Suprapubic skin (tissue), 4 donors: Measurements from ENCODE around the gene CCNYL1. TPM values are rescaled to one million over a fixed set of nuclear protein-coding genes. Genes with fewer than 3 reads are reported as not detected.

Experiments used
- DNase-seq, 2 donors: peaks; one replicate each; pipeline ENCODE4 v3.0.0-alpha.2; 2019; ENCODE audit warnings: low spot score in 2 of 2
- H3K27ac ChIP-seq: fragments of 200-600 bp; sonication (generic); one replicate; pipeline ENCODE4 v1.5.1; 2019
- H3K27me3 ChIP-seq: fragments of 200-600 bp; sonication (generic); one replicate; pipeline ENCODE4 v1.5.1; 2019
- H3K36me3 ChIP-seq: fragments of 200-600 bp; sonication (generic); one replicate; pipeline ENCODE4 v1.5.1; 2019
- H3K4me1 ChIP-seq: fragments of 200-600 bp; sonication (generic); one replicate; pipeline ENCODE4 v1.5.1; 2019
- H3K4me3 ChIP-seq: fragments of 200-600 bp; sonication (generic); one replicate; pipeline ENCODE4 v1.5.1; 2019; ENCODE audit warnings: mild to moderate bottlenecking
- H3K9me3 ChIP-seq: fragments of 200-600 bp; sonication (generic); one replicate; pipeline ENCODE4 v1.5.1; 2019
- EP300 ChIP-seq: sonication (generic); formaldehyde crosslinking; IDR thresholded peaks from one replicate; pipeline ENCODE4 v1.6.1; 2017; ENCODE audit warnings: antibody characterized with exemption
- POLR2A ChIP-seq, 2 donors: fragments of 450-650 bp; IDR thresholded peaks; one replicate each; pipeline ENCODE4 v1.6.1; 2017; ENCODE audit warnings: antibody characterized with exemption in 2 of 2, mild to moderate bottlenecking in 2 of 2, moderate library complexity in 2 of 2
- POLR2AphosphoS5 ChIP-seq, 3 donors: sonication (generic); formaldehyde crosslinking; IDR thresholded peaks; one replicate each; pipeline ENCODE4 v1.6.1; 2017; ENCODE audit warnings: antibody characterized with exemption in 3 of 3
- WGBS: methylation state at CpG from one replicate; pipeline ENCODE4 v1.1.5; 2018; 5-methylcytosine and 5-hydroxymethylcytosine counted together
- total RNA-seq, 4 donors: library from RNA; depleted of rRNA; stranded (reverse); fragments of >200 nt; gene quantifications; one replicate each; pipeline ENCODE4 v1.1.0, GENCODE V29; 2016
- TF ChIP-seq, protein P1 (sequence below), 2 donors: fragments of 200-600 bp in 1 of 2; fragments of 450-650 bp in 1 of 2; sonication (generic) in 1 of 2; IDR thresholded peaks; one replicate each; pipeline ENCODE4 v1.5.1; 2016 to 2019; ENCODE audit warnings: antibody characterized with exemption in 2 of 2, mild to moderate bottlenecking in 1 of 2, moderate library complexity in 1 of 2

CCNYL1 gene
- total RNA-seq, 4 donors from 2014 or later = 3.1 to 11.3 (median 5.4) TPM

DNA sequence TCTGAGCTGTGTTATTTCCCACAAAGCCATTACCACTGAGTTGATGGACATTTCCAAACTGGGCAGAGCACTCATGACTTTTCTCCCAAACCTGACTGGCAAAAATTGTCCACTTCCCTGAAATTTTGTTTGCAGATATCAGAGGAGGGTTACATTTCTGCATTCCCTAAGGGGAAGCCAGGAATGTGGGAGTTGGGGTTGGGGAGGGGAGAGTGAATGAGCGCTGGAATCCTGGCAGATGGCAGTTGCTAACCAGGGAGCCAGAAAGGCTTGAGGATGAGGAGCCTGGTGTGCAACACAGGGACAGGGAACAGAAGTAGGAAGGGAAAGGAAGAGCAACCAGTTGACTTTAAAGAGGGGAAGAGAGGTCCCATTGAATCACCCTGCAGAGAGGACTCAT lies 14.0 kb upstream of the CCNYL1 start:
- TF ChIP-seq EP300 = no peak
- no peaks in the 10 kb centered on the region for H3K9me3 ChIP-seq
- 0% methylated on average over 1 of the region's 1 CpG for WGBS
- H3K27ac ChIP-seq = no peak overlapping the region
- H3K27me3 ChIP-seq = no peaks in the 10 kb centered on the region
- H3K4me1 ChIP-seq = no peaks in the 10 kb centered on the region
- H3K4me3 ChIP-seq = no peak overlapping the region
- no peak for DNase-seq
- H3K36me3 ChIP-seq = no peaks in the 10 kb centered on the region

DNA sequence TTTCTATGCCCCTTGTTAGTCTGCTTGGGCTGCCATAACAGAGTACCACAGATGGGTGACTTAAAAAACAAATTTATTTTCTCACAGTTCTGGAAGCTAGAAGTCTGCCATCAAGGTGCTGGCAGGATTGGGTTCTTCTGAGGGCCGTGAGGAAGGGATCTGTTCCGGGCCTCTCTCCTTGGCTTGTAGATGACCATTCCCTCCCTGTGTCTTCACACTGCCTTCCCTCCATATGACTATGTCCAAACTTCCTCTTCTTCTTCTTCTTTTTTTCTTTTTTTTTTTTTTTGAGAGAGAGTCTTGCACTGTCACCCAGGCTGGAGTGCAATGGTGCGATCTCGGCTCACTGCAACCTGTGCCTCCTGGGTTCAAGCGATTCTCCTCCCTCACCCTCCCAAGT lies 13.1 kb upstream of the CCNYL1 start:
- Histone ChIP-seq H3K9me3 (no peaks in the 10 kb centered on the region), H3K36me3 (no peaks in the 10 kb centered on the region), H3K4me1 (no peaks in the 10 kb centered on the region), H3K27me3 (no peaks in the 10 kb centered on the region), H3K27ac (no peak overlapping the region), H3K4me3 (no peak overlapping the region)
- TF ChIP-seq, protein P1, sequence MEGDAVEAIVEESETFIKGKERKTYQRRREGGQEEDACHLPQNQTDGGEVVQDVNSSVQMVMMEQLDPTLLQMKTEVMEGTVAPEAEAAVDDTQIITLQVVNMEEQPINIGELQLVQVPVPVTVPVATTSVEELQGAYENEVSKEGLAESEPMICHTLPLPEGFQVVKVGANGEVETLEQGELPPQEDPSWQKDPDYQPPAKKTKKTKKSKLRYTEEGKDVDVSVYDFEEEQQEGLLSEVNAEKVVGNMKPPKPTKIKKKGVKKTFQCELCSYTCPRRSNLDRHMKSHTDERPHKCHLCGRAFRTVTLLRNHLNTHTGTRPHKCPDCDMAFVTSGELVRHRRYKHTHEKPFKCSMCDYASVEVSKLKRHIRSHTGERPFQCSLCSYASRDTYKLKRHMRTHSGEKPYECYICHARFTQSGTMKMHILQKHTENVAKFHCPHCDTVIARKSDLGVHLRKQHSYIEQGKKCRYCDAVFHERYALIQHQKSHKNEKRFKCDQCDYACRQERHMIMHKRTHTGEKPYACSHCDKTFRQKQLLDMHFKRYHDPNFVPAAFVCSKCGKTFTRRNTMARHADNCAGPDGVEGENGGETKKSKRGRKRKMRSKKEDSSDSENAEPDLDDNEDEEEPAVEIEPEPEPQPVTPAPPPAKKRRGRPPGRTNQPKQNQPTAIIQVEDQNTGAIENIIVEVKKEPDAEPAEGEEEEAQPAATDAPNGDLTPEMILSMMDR (IDR thresholded peaks at IDR 0.05) = no peak
- TF ChIP-seq EP300 (no peak), POLR2AphosphoS5 (IDR thresholded peaks at IDR 0.05) (no peak), POLR2A (IDR thresholded peaks at IDR 0.05) (no peak)
- WGBS = 96% methylated on average over 5 of the region's 5 CpGs
- DNase-seq = no peak

DNA sequence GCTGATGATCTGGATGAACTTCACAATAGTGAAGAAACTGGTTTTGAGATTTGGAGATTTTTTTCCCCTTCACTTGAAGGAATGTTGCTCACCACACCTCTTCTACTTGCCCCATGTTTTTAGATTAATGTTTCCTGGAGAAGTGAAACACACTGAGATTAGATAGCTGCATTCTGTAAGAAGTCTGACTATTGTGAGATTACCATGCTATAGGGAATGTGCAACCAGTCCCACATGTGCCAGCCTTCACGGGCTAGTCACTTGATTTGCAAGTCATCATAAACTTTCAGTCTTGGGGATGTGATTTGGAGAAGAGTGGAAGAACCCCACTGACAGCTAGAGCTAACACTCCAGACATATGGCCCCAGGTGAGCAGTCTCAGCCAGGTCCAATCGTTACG lies 7.4 kb upstream of the CCNYL1 start:
- Histone ChIP-seq H3K27me3 (no peaks in the 10 kb centered on the region), H3K36me3 (no peaks in the 10 kb centered on the region), H3K9me3 (no peaks in the 10 kb centered on the region), H3K27ac (no peak overlapping the region), H3K4me1 (no peaks in the 10 kb centered on the region), H3K4me3 (no peak overlapping the region)
- TF ChIP-seq POLR2A (IDR thresholded peaks at IDR 0.05) (no peak), POLR2AphosphoS5 (IDR thresholded peaks at IDR 0.05) (no peak), EP300 (no peak)
- TF ChIP-seq, protein P1 (IDR thresholded peaks at IDR 0.05) = no peak
- no peak for DNase-seq
- WGBS = 71% methylated on average over 3 of the region's 3 CpGs

DNA sequence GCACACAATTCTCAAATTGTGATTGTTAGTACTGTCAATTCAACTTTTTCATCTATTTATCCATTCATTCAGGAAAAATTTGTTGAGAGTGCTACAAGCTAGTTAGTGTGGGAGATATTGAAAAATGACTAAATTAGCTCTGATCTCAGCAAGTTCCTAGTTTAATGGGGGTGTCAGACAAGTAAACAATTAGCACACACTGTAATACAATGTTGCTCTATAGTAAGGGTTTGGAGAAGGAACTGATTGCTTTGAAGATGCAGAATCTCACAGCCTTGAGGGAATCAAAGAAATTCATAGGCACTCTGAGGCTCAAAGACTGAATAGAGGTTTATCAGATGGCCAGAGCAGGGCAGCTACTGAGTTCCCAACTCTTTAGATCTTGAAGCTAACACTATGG lies 6.8 kb upstream of the CCNYL1 start:
- Histone ChIP-seq H3K4me1 (no peaks in the 10 kb centered on the region), H3K4me3 (no peak overlapping the region), H3K36me3 (no peaks in the 10 kb centered on the region), H3K27me3 (no peaks in the 10 kb centered on the region), H3K9me3 (no peaks in the 10 kb centered on the region), H3K27ac (no peak overlapping the region)
- DNase-seq = no peak
- TF ChIP-seq EP300 = no peak
- TF ChIP-seq, protein P1 (IDR thresholded peaks at IDR 0.05) = no peak
- TF ChIP-seq POLR2A (IDR thresholded peaks at IDR 0.05) = no peak
- TF ChIP-seq POLR2AphosphoS5 (IDR thresholded peaks at IDR 0.05) = no peak

DNA sequence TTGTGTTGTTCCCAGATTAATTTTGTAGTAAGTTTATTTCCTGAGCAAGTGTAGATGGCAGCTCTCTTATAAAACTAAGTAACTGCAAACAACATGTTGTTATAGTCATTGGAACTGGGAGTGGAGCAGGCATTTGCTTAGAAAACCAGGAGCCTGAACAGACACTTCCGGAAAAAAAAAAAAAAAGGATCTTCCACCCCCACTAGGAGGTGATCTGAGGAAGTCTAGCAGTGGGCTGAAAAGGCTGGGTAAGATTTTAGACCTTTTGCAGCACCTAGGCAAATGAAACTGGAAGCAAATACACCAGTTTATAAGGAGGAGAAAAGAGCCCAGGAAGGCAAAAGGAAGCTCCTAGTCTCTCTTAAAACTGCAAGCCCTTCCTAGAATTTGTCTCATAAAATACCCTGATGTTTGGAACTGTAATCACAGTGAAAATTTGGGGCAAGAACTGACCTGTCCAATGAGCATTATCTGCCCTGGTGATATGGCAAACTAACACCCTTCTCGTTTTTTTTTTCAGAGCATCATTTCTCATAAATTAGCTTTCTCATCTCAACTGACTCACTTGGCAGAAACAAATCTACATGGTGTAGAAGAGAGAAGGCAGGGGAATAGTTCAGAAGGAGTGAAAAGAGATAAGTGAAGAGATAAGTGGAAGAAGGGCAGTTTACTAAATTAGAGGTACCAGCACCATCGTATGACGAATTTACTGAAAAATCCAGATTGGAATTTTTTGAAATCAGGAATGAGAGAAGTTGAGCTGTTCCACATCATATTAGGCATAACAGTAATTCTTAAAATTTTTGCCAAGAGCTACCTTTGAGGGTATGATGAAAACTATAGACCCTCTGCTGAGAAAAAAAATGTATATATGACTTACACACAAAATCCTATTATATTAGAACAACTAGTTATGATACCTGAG lies 4.2 kb upstream of the CCNYL1 start:
- H3K27ac ChIP-seq = no peak overlapping the region
- TF ChIP-seq POLR2AphosphoS5 (IDR thresholded peaks at IDR 0.05) = no peak
- TF ChIP-seq, protein P1 (IDR thresholded peaks at IDR 0.05) = no peak
- TF ChIP-seq POLR2A (IDR thresholded peaks at IDR 0.05) = no peak
- TF ChIP-seq EP300 = no peak

More for the DNA sequence above, 4.2 kb upstream of the CCNYL1 start:
- WGBS = 66% methylated on average over 4 of the region's 4 CpGs
- Histone ChIP-seq H3K36me3 (no peaks in the 10 kb centered on the region), H3K27me3 (no peaks in the 10 kb centered on the region), H3K4me1 (peaks cover 9% of the 10 kb centered on the region), H3K9me3 (no peaks in the 10 kb centered on the region), H3K4me3 (no peak overlapping the region)
- no peak for DNase-seq
